ENCODE data around the gene ZRANB1.

DNA sequence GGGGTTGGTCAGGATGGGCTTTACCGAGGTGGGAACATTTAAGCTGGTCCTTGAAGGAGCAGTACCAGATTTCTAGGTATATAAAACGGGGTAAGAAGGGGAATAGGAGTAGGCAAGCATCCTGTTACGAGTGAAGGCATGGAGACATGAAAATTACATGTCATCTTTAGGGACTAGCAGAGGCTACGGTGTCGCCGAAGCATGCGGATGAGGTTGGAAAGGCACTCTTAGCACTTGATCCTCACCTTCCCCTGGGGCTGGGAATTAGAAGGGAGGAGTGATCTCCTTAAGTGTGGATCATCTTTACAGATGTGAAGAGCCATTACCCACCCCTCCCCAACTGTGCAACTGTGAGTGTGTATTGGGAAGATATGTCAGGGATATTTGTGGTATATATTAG, 13.8 kb upstream of the ZRANB1 start:
- TF ChIP-seq EZH2phosphoT487 (IDR thresholded peaks at IDR 0.05; ENCODE audit: insufficient read depth, low read depth) (no peak), EZH2 (IDR thresholded peaks at IDR 0.05; ENCODE audit: insufficient read depth, poor library complexity, severe bottlenecking) (no peak)

Measured in GM23248 (cell line).